HepG2 (cell line): ENCODE measurements around the gene RNF213. TPM values are rescaled to one million over a fixed set of nuclear protein-coding genes. Genes with fewer than 3 reads are reported as not detected.

ENCODE experiments used
- ATAC-seq: fragments of 200-7000 bp; cut with Tn5 transposase; 3 replicates; pipeline ENCODE4 v1.9.1; 2020; ENCODE audit warnings: mild to moderate bottlenecking, moderate library complexity
- BruUV-seq: library from RNA; stranded (reverse); fragments of 400-500 nt; replicated peaks from 2 replicates; lab custom pipeline; 2021; lab: Mats Ljungman, UMichigan
- CTCF ChIA-PET: fragments of 300-600 bp; formaldehyde crosslinking; extraction: SDS; loops from one replicate; lab custom pipeline; 2021; ENCODE audit warnings: low total read pairs, inconsistent platforms, low intra/inter-chr PET ratio; lab: Yijun Ruan, JAX
- POLR2A ChIA-PET: fragments of 350-600 bp; sonication (Branson Sonifier 250); formaldehyde crosslinking; loops from one replicate; lab custom pipeline; 2020; ENCODE audit warnings: antibody characterized with exemption, inconsistent platforms; lab: Yijun Ruan, JAX
- DNase-seq: peaks from one replicate; pipeline ENCODE4 v3.0.0-alpha.2; 2015; ENCODE audit warnings: low spot score
- FAIRE-seq: peaks from 3 replicates; lab custom pipeline; 2011; peaks lifted over from hg19 to GRCh38; lab: Jason Lieb, UNC
- H2AFZ ChIP-seq: one replicate; pipeline ENCODE4 v1.6.1; 2011; ENCODE audit warnings: low read length, inconsistent platforms
- H3K27ac ChIP-seq: fragments of 300-600 bp; 3 replicates; pipeline ENCODE4 v1.8.0; 2011; ENCODE audit warnings: mixed run types, mild to moderate bottlenecking, mixed read lengths, low read length, inconsistent platforms; ENCODE audit not compliant: insufficient read depth; ENCODE audit errors: extremely low read length
- H3K27me3 ChIP-seq, 2 experiments: fragments of 200-600 bp in 1 of 2; 2 replicates in 1 of 2; 3 replicates in 1 of 2; pipeline versions ENCODE4 v1.6.0 to v1.8.0; 2011; ENCODE audit warnings: low read length in 2 of 2, mild to moderate bottlenecking in 2 of 2, moderate library complexity in 2 of 2, inconsistent platforms in 1 of 2; ENCODE audit not compliant: insufficient read depth in 2 of 2, control insufficient read depth in 1 of 2
- H3K36me3 ChIP-seq, 2 experiments: fragments of 200-600 bp in 1 of 2; replicated peaks in 1 of 2; 2 replicates in 1 of 2; 3 replicates in 1 of 2; pipeline versions ENCODE4 v1.5.1 to v1.8.0; 2011; ENCODE audit warnings: low read length in 2 of 2, inconsistent platforms in 1 of 2; ENCODE audit not compliant: insufficient read depth in 2 of 2, control insufficient read depth in 1 of 2
- H3K4me1 ChIP-seq: 2 replicates; pipeline ENCODE4 v1.5.1; 2012; ENCODE audit warnings: low read length, inconsistent platforms; ENCODE audit not compliant: insufficient read depth
- H3K4me2 ChIP-seq: 2 replicates; pipeline ENCODE4 v1.6.0; 2011; ENCODE audit warnings: low read depth, low read length, inconsistent platforms
- H3K4me3 ChIP-seq, 3 experiments: fragments of 200-600 bp in 1 of 3; sonication (generic), shearing (Covaris generic) in 1 of 3; replicated peaks in 1 of 3; 2 replicates each; pipeline ENCODE4 v1.5.1; 2011 to 2016; ENCODE audit warnings: low read length in 3 of 3, inconsistent platforms in 2 of 3, low read depth in 2 of 3, mild to moderate bottlenecking in 2 of 3, control low read depth in 1 of 3, mixed read lengths in 1 of 3; ENCODE audit not compliant: insufficient read depth in 1 of 3
- H3K79me2 ChIP-seq: one replicate; pipeline ENCODE4 v1.6.1; 2011; ENCODE audit warnings: low read length, inconsistent platforms; ENCODE audit not compliant: insufficient read depth
- H3K9ac ChIP-seq: 2 replicates; pipeline ENCODE4 v1.6.0; 2011; ENCODE audit warnings: mild to moderate bottlenecking, low read depth, low read length, inconsistent platforms; ENCODE audit not compliant: insufficient read depth
- H3K9me3 ChIP-seq: 2 replicates; pipeline ENCODE4 v1.5.1; 2012; ENCODE audit warnings: mild to moderate bottlenecking, low read length
- H4K20me1 ChIP-seq: 2 replicates; pipeline ENCODE4 v1.6.0; 2011; ENCODE audit warnings: inconsistent platforms, mild to moderate bottlenecking, low read length, moderate library complexity; ENCODE audit not compliant: insufficient read depth
- ATAD3A ChIP-seq: sonication (generic); formaldehyde crosslinking; IDR thresholded peaks from 2 replicates; pipeline ENCODE4 v1.4.0; 2020; ENCODE audit warnings: missing genetic modification reagents
- NR1H2 ChIP-seq: sonication (generic); formaldehyde crosslinking; IDR thresholded peaks from 2 replicates; pipeline ENCODE4 v1.8.1; 2022; ENCODE audit warnings: low read depth, missing genetic modification reagents, borderline replicate concordance
- POGZ ChIP-seq: sonication (generic); formaldehyde crosslinking; IDR thresholded peaks from 2 replicates; pipeline ENCODE4 v1.4.0; 2020; ENCODE audit warnings: mild to moderate bottlenecking, missing genetic modification reagents
- SALL2 ChIP-seq: sonication (generic); formaldehyde crosslinking; IDR thresholded peaks from 2 replicates; pipeline ENCODE4 v1.8.1; 2023; ENCODE audit warnings: mild to moderate bottlenecking, missing genetic modification reagents, inconsistent platforms
- ZBTB37 ChIP-seq: sonication (generic); formaldehyde crosslinking; IDR thresholded peaks from 2 replicates; pipeline ENCODE4 v1.4.0; 2020; ENCODE audit warnings: mild to moderate bottlenecking, missing genetic modification reagents
- ZBTB49 ChIP-seq: sonication (generic); formaldehyde crosslinking; IDR thresholded peaks from 2 replicates; pipeline ENCODE4 v1.4.0; 2020; ENCODE audit warnings: missing genetic modification reagents, borderline replicate concordance
- ZFYVE20 ChIP-seq: sonication (generic); formaldehyde crosslinking; IDR thresholded peaks from 2 replicates; pipeline ENCODE4 v1.8.0; 2023; ENCODE audit warnings: low read depth, mild to moderate bottlenecking, moderate library complexity, missing genetic modification reagents, borderline replicate concordance
- ZNF281 ChIP-seq: sonication (generic); formaldehyde crosslinking; IDR thresholded peaks from 2 replicates; pipeline ENCODE4 v1.4.0; 2020; ENCODE audit warnings: missing genetic modification reagents, borderline replicate concordance
- ZNF512 ChIP-seq: sonication (generic); formaldehyde crosslinking; IDR thresholded peaks from 2 replicates; pipeline ENCODE4 v1.4.0; 2020; ENCODE audit warnings: mild to moderate bottlenecking, missing genetic modification reagents
- ZNF552 ChIP-seq: sonication (generic); formaldehyde crosslinking; IDR thresholded peaks from 2 replicates; pipeline ENCODE4 v1.9.0; 2022; ENCODE audit warnings: missing genetic modification reagents, mild to moderate bottlenecking, borderline replicate concordance
- ZNF576 ChIP-seq: sonication (generic); formaldehyde crosslinking; IDR thresholded peaks from 2 replicates; pipeline ENCODE4 v1.4.0; 2020; ENCODE audit warnings: mild to moderate bottlenecking, missing genetic modification reagents
- ZNF788 ChIP-seq: sonication (generic); formaldehyde crosslinking; IDR thresholded peaks from 2 replicates; pipeline ENCODE4 v1.5.0; 2020; ENCODE audit warnings: mild to moderate bottlenecking, missing genetic modification reagents, borderline replicate concordance
- ZSCAN30 ChIP-seq: sonication (generic); formaldehyde crosslinking; IDR thresholded peaks from 2 replicates; pipeline ENCODE4 v1.5.0; 2020; ENCODE audit warnings: mild to moderate bottlenecking, missing genetic modification reagents
- WGBS: methylation state at CpG from one replicate; pipeline ENCODE4 v1.1.6; 2017; ENCODE audit warnings: low lambda C conversion rate; 5-methylcytosine and 5-hydroxymethylcytosine counted together
- in situ Hi-C: cut with HindIII; loops from 2 replicates; pipeline ENCODE4 v1.10.0; 2017; ENCODE audit warnings: low pct_unique_long_range_greater_than_20kb; ENCODE audit not compliant: extremely low pct_ligation_motif_present
- intact Hi-C: fragments of 100-400 bp; cut with micrococcal nuclease; formaldehyde crosslinking; loops from one replicate; pipeline ENCODE4 v1.10.0; 2022; ENCODE audit not compliant: unreplicated experiment
- polyA plus RNA-seq, 8 experiments: library from polyadenylated mRNA; depleted of rRNA in 3 of 8; stranded (reverse) in 7 of 8; unstranded in 1 of 8; fragments of >200 nt; fragmentation: Illumina TruSeq in 4 of 8; extraction: Trizol in 4 of 8; gene quantifications; 2 replicates each; pipeline versions ENCODE4 v1.2.1 to v1.2.3, GENCODE V29; 2011 to 2016; ENCODE audit warnings: low read depth in 4 of 8, missing spikeins in 1 of 8, mixed read lengths in 1 of 8; ENCODE audit not compliant: insufficient read depth in 1 of 8
- total RNA-seq, 5 experiments: library from RNA; depleted of rRNA; stranded (reverse); fragments of >200 nt; fragmentation: Illumina TruSeq; extraction: Trizol; gene quantifications; 2 replicates each; pipeline ENCODE4 v1.2.3, GENCODE V29; 2016; ENCODE audit warnings: low read depth in 1 of 5

RNF213 gene
- total and polyA plus RNA-seq, 2 of the 13 experiments (the other 11 are each of a cell fraction or from before 2014, with no cell fraction given): 38.6 to 38.7 TPM

GRCh38 chr17:80348551-80349150 is 88.0 kb downstream of the RNF213 start (continued):
- TF ChIP-seq ZNF281 (CRISPR knock-in tag) (no peak), NR1H2 (CRISPR knock-in tag) (no peak)

- no peaks in the 10 kb centered on the region for H3K4me1 ChIP-seq
- no peaks in the 10 kb centered on the region for H3K9me3 ChIP-seq
- CTCF ChIA-PET: no interaction called here
- intact Hi-C loops (no loop called here), in situ Hi-C loops (no loop called here)
- H3K27ac ChIP-seq: no peak overlapping the region
- DNase-seq (no peak), ATAC-seq (no peak), FAIRE-seq (no peak)
- no peaks in the 10 kb centered on the region for H4K20me1 ChIP-seq
- H3K4me2 ChIP-seq: no peak overlapping the region
- H3K36me3 ChIP-seq: peaks cover 55 to 84% of the 10 kb centered on the region in 2 experiments
- H3K4me3 ChIP-seq: no peak overlapping the region
- H3K27me3 ChIP-seq: no peaks in the 10 kb centered on the region
- WGBS: 94% methylated on average over 19 of the region's 19 CpGs
- no peak overlapping the region for H3K9ac ChIP-seq
- no peak overlapping the region for H2AFZ ChIP-seq
- H3K79me2 ChIP-seq: no peaks in the 10 kb centered on the region
- BruUV-seq: no TSS peak
- POLR2A ChIA-PET: no interaction called here
- TF ChIP-seq ZBTB37 (CRISPR knock-in tag) (no peak), ZNF512 (CRISPR knock-in tag) (no peak), ZNF788 (CRISPR knock-in tag) (no peak), ZSCAN30 (CRISPR knock-in tag) (no peak), ZBTB49 (no peak), ZNF576 (CRISPR knock-in tag) (no peak), ZNF552 (CRISPR knock-in tag) (no peak), ATAD3A (no peak), ZFYVE20 (no peak), POGZ (CRISPR knock-in tag) (no peak), SALL2 (CRISPR knock-in tag) (no peak)
Observed at GRCh38 chr17:80349151-80349651, 88.5 kb downstream of the RNF213 start.
